ENCODE measurements around the gene MZT2A.
"Not testable (repeated sequence)": the region's sequence is repeated elsewhere in the genome, so short reads cannot be mapped to it uniquely, and the experiment has no call there.

GRCh38 chr2:131511291-131511968 is 19.2 kb upstream of the MZT2A start:
- not testable (repeated sequence) for TF ChIP-seq ZFX (CRISPR knock-in tag; IDR thresholded peaks at IDR 0.05); CC2D1A (IDR thresholded peaks at IDR 0.05); RAD21 (CRISPR knock-in tag; conservative IDR thresholded peaks at IDR 0.05 in 1 of 2, IDR thresholded peaks at IDR 0.05 in 1 of 2); HDAC2 (IDR thresholded peaks at IDR 0.05); MAX (CRISPR knock-in tag; IDR thresholded peaks at IDR 0.05); NFE2L1 (tag; IDR thresholded peaks at IDR 0.05; ENCODE audit: borderline replicate concordance, low read depth); ZNF311 (CRISPR knock-in tag; IDR thresholded peaks at IDR 0.05); RNF2 (IDR thresholded peaks at IDR 0.05); SMARCA4 (IDR thresholded peaks at IDR 0.05); KLF10 (CRISPR knock-in tag; IDR thresholded peaks at IDR 0.05)
- TF ChIP-seq, protein P1, sequence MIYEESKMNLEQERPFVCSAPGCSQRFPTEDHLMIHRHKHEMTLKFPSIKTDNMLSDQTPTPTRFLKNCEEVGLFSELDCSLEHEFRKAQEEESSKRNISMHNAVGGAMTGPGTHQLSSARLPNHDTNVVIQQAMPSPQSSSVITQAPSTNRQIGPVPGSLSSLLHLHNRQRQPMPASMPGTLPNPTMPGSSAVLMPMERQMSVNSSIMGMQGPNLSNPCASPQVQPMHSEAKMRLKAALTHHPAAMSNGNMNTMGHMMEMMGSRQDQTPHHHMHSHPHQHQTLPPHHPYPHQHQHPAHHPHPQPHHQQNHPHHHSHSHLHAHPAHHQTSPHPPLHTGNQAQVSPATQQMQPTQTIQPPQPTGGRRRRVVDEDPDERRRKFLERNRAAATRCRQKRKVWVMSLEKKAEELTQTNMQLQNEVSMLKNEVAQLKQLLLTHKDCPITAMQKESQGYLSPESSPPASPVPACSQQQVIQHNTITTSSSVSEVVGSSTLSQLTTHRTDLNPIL (CRISPR knock-in tag; IDR thresholded peaks at IDR 0.05): not testable (repeated sequence)
- TF ChIP-seq, protein P2, sequence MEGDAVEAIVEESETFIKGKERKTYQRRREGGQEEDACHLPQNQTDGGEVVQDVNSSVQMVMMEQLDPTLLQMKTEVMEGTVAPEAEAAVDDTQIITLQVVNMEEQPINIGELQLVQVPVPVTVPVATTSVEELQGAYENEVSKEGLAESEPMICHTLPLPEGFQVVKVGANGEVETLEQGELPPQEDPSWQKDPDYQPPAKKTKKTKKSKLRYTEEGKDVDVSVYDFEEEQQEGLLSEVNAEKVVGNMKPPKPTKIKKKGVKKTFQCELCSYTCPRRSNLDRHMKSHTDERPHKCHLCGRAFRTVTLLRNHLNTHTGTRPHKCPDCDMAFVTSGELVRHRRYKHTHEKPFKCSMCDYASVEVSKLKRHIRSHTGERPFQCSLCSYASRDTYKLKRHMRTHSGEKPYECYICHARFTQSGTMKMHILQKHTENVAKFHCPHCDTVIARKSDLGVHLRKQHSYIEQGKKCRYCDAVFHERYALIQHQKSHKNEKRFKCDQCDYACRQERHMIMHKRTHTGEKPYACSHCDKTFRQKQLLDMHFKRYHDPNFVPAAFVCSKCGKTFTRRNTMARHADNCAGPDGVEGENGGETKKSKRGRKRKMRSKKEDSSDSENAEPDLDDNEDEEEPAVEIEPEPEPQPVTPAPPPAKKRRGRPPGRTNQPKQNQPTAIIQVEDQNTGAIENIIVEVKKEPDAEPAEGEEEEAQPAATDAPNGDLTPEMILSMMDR (IDR thresholded peaks at IDR 0.05 in 2 of 3, conservative IDR thresholded peaks at IDR 0.05 in 1 of 3; ENCODE audit: insufficient read depth in 2 of 3, low read depth in 1 of 3, low read length in 3 of 3): not testable (repeated sequence)

Measured in K562 (cell line).